GM06990 (cell line): Measurements from ENCODE around the gene AP4B1.

Experiments
- DNase-seq: peaks from one replicate; pipeline ENCODE4 v3.0.0-alpha.2; 2011; ENCODE audit not compliant: insufficient read length; ENCODE audit errors: extremely low read depth
- H3K27me3 ChIP-seq: replicated peaks from 2 replicates; pipeline ENCODE4 v1.6.0; 2011; ENCODE audit warnings: low read length; ENCODE audit not compliant: control insufficient read depth, insufficient read depth
- H3K36me3 ChIP-seq: 2 replicates; pipeline ENCODE4 v1.5.1; 2011; ENCODE audit warnings: low read length; ENCODE audit not compliant: control insufficient read depth, insufficient read depth
- H3K4me3 ChIP-seq: replicated peaks from 2 replicates; pipeline ENCODE4 v1.5.1; 2011; ENCODE audit warnings: low read depth, mild to moderate bottlenecking, control low read depth, low read length
- TF ChIP-seq, protein P1 (sequence below): IDR thresholded peaks from 2 replicates; pipeline ENCODE4 v1.5.1; 2011; ENCODE audit warnings: low read length, control low read depth, mild to moderate bottlenecking, inconsistent platforms; ENCODE audit not compliant: insufficient read depth, poor library complexity, severe bottlenecking

AP4B1 gene

DNA sequence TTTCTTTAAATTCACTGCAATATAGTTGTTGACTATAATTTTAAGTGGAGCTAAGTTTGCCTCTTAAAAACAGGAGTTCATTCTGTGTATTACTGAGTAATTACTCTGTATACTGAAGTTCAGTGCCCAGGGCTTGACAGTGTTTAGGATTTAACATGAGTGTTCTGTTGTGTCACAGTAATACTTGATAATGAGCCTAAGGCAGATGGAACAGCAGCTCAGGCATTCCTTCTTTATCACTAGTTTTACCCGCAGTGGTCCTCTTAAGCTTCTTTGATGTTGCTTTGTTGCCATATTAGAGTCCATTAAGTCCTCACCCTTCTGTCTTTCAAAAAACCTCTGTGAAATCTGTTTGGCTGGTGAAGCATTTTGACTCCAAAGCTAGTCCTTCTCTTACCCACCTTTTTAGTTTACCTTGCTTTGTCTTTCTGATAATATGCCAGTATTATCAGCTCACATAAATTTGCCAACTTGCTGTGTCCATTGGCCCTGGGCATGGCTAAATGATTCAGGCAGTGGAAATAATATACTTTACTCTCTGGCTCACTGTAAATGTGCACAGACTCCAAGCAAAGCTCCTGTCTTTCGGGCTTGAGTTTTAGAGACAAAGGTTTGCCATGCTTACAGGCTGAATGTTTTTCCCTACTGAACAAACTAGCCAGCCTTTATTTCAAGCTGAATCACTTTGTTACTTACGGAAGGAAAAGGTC is 42.2 kb upstream of the AP4B1 start:
- H3K27me3 ChIP-seq, result no peaks in the 10 kb centered on the region
- H3K4me3 ChIP-seq, result no peak overlapping the region
- H3K36me3 ChIP-seq, result no peaks in the 10 kb centered on the region
- DNase-seq, result no peak
- TF ChIP-seq, protein P1, sequence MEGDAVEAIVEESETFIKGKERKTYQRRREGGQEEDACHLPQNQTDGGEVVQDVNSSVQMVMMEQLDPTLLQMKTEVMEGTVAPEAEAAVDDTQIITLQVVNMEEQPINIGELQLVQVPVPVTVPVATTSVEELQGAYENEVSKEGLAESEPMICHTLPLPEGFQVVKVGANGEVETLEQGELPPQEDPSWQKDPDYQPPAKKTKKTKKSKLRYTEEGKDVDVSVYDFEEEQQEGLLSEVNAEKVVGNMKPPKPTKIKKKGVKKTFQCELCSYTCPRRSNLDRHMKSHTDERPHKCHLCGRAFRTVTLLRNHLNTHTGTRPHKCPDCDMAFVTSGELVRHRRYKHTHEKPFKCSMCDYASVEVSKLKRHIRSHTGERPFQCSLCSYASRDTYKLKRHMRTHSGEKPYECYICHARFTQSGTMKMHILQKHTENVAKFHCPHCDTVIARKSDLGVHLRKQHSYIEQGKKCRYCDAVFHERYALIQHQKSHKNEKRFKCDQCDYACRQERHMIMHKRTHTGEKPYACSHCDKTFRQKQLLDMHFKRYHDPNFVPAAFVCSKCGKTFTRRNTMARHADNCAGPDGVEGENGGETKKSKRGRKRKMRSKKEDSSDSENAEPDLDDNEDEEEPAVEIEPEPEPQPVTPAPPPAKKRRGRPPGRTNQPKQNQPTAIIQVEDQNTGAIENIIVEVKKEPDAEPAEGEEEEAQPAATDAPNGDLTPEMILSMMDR, result no peak

DNA sequence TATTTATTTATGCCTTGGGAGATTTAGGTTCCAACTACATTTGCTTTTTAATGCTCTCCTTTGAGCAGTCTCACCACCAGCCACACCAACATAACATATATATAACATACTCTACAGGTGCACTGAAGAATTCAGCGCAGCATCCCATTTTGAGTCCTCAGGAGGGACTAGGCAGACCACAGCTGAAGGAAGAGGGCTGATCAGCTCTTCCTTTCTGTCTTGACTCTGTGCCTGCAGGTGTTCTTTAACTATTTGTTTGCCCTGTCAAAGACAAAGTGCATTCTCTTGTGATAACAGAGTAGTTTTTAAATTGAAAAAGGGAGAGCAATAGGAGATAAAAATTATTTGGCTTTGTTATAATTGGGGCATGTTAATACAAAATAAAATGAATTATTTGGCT is 41.5 kb upstream of the AP4B1 start:
- Histone ChIP-seq H3K4me3 (no peak overlapping the region), H3K36me3 (no peaks in the 10 kb centered on the region), H3K27me3 (no peaks in the 10 kb centered on the region)
- TF ChIP-seq, protein P1, result no peak
- no peak for DNase-seq

DNA sequence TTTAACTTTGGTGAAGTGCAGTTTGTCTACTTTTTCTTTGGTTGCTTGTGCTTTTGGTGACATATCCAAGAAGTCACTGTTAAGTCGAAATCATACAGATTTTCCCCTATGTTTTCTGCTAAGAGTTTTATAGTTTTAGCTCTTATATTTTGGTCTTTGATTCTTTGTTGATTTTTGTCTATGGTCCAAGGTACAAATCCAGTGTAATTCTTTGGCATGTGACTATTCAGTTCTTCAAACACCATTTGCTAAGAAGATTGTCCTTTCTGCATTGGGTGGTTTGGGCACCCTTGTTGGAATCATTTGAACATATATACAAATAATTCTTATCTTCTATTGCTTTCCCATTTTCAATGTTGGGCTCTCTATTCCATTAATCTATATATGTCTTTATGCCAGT is 40.7 kb upstream of the AP4B1 start:
- no peaks in the 10 kb centered on the region for H3K27me3 ChIP-seq
- TF ChIP-seq, protein P1, result no peak
- H3K36me3 ChIP-seq, result peaks cover 3% of the 10 kb centered on the region
- H3K4me3 ChIP-seq, result no peak overlapping the region
- DNase-seq, result no peak

DNA sequence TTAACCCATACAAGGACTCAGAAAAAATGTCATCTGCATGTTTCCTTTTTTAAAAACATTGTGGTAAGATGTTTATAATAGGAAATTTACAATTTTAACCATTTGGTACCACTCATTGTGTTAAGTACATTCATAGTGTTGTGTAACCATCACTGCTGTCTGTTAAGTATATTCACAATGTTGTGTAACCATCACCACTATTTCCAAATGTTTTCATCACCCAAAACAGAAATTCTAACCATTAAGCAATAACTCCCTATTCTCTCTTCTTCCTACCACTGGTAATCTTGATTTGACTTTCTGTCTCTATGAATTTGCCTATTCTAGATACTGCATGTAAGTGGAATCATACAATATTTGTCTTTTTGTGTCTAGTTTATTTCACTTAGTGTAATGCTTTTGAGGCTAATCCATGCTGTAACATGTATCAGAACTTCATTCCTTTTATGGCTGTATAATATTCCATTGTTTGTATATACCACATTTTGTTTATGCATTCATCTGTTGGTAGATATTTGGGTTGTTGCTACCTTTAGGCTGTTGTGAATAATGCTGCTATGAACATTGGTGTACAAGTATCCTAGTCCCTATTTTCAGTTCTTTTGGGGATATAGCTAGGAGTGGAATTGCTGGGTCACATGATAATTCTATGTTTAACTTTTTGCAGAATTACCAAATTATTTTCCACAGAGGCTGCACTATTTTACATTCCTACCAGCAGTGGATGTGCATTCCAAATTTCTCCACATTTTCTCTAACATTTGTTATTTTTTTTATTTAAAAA is 38.6 kb upstream of the AP4B1 start:
- Histone ChIP-seq H3K4me3 (no peak overlapping the region), H3K36me3 (peaks cover 4% of the 10 kb centered on the region), H3K27me3 (no peaks in the 10 kb centered on the region)
- DNase-seq, result no peak
- TF ChIP-seq, protein P1, result no peak

DNA sequence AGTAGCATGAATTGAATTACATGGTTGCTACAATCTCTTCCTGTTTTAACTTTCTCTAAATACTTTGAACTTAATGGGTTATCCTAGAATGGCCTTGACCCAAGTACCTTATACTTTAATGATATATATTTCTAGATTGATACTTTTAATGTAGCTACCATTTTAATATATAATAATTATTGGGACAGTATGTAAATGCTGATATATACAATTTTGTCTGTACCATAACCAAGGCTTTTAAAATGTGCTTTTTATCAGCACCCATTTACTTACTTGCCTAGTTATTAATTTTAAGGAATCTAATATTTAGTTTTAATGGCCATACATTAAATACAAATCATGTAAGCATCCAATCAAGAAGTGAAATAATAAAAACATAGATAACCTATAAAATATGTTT is 37.9 kb upstream of the AP4B1 start:
- peaks cover 4% of the 10 kb centered on the region for H3K36me3 ChIP-seq

More for the DNA sequence above, 37.9 kb upstream of the AP4B1 start:
- no peak overlapping the region for H3K4me3 ChIP-seq
- no peaks in the 10 kb centered on the region for H3K27me3 ChIP-seq
- TF ChIP-seq, protein P1, result no peak
- no peak for DNase-seq
